ENCODE results near the gene ZNF716.
"Not testable (repeated sequence)": the region's sequence is repeated elsewhere in the genome, so short reads cannot be mapped to it uniquely, and the experiment has no call there.

The ZNF716 gene

GRCh38 chr7:57449904-57450303 is at the start of gene ZNF716:
TSS of gene ZNF716 (plus strand) at chr7:57450177. CDS start at chr7:57450289, 112 bp downstream.
- DNase-seq = no peak

DNA sequence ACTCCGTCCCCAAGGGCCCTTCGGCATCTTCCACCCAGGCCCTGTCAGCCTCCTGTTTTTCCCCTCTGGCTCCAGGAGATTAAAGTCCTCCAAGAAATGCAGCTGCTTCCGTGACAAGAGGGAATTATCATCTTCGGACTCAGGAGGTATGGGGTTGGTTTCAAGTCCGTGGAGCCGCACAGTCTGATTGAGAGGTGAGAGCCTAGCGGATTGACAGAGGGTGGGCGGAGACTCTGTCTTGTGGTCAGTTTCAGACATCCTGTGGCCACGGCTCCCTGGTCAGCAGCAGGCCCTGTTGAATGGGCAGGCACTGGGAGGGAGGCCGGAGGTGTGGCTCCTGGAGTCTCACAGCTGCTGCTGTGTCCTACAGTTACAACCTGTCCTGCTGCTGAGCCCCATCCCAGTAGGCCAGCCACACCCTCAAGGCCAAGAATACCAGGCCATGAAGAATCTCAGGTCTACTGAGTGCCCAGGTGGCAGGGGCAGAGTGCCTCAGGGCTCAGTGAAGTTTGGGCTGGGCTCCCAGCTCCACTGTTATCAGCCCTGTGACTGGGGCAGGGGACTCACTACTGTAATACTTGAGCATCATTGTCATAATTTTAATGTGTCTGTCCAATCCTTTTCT is 49.3 kb upstream of the ZNF716 start:
- no peak for DNase-seq

GRCh38 chr7:57403051-57403450 is 46.9 kb upstream of the ZNF716 start:
- not testable (repeated sequence) for DNase-seq

GRCh38 chr7:57403601-57404342 is 46.2 kb upstream of the ZNF716 start:
- no peak for DNase-seq

- no peak for DNase-seq
Observed at GRCh38 chr7:57404343-57404966, 45.5 kb upstream of the ZNF716 start.

- no peak for DNase-seq
Observed at GRCh38 chr7:57404967-57405421, 45.0 kb upstream of the ZNF716 start.

- no peak for DNase-seq
Observed at GRCh38 chr7:57407125-57407524, 42.9 kb upstream of the ZNF716 start.

DNA sequence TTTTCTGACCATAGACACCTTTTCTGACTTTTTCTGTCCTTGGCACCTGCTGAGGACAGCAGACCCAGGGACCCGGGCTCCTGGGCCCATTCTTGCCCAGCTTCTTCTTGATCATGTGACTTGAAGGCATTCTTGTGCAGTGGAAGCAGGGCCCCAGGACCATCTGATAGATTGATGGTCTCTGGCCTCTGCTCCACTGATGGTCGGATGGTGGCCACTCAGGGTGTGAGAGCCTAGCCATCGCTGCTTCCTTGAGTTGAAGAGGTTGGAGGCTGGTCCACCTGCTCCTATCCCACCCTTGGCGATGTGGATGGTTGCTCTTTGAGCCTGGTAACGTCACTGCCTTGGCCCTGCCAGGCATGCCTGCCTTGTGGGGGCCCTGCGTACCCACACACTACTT is 37.8 kb upstream of the ZNF716 start:
- no peak for DNase-seq

GRCh38 chr7:57412618-57413017 is 37.4 kb upstream of the ZNF716 start:
- no peak for DNase-seq

DNA sequence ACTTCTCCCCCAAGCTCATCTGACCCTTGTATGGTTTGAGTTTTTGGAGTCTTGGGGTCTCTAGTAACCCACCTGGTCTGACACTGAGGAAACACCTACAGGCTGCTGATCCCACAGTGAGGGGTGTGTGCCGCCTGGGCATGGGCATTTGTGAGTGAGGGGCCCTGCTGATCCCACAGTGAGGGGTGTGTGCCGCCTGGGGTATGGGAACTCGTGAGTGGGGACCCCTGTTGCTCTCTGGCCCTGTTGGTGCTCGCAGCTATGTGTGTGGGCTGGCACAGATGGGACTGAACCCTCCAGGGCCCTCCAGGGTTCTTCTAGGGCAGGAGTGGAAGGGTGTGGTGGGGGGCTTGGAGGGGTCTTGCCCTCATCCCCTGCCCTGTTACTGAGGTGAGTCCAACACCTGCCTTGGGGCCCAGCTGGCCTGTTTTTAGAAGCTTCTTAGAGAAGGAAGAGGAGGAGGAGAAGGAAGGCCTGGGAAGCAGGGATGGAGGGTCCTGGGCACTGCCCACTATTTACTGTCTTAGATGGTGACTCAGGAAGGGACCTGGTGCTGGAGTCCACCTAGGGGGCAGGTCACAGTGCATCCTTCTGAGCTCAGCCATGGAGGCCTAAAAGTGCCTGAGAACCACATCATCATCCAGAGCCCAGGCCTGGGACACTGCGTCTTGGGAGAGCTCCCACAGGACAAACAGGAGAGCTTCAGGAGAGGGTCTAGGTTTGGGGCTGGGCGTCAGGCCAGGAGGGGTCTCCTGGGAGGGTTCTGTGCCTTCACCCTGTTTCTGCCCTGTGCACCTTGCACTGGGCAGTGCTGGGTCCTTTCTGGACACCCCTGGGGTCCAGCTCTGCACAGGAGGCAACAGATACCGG is 36.2 kb upstream of the ZNF716 start:
- no peak for DNase-seq

GRCh38 chr7:57414415-57414814 is 35.6 kb upstream of the ZNF716 start:
- no peak for DNase-seq

DNA sequence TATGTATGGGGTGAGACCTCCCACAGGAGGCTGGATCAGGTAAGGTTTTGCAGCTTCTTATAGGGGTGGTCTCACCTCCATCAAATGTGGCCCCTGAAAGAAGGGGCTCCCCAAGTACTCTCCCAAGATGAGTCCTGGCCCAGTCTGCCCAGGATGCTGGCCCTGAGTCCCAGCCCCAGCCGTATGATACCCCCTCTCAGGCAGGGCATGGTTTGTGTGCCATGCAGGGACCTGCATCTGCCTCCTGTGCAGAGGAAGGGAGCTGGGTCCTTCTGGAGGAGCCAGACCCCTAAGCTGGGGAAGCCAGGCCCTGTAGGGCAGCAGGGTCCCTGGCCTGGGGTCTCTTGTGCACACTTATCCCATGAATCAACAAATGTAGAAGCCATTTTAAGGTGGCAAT is 35.1 kb upstream of the ZNF716 start:
- no peak for DNase-seq

DNA sequence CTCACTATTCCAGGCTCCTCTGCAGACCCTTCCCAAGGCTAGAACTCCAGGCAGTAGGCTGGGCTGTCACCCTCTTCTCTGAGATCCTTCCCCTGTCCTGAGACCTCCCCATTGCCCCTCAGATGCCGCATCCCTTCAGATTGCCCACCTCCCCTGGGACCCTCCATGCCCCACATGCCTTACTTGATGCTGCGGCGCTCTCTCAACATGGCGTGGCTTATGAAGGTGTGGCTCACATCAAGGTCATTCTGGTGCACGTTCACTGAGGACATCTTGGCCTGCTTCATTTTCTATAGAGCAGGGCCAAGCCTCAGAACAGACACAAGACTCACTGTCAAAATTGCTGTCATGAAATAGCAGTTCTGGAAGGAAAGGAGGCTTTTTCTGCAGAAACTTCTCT is 34.7 kb upstream of the ZNF716 start:
- no peak for DNase-seq

DNA sequence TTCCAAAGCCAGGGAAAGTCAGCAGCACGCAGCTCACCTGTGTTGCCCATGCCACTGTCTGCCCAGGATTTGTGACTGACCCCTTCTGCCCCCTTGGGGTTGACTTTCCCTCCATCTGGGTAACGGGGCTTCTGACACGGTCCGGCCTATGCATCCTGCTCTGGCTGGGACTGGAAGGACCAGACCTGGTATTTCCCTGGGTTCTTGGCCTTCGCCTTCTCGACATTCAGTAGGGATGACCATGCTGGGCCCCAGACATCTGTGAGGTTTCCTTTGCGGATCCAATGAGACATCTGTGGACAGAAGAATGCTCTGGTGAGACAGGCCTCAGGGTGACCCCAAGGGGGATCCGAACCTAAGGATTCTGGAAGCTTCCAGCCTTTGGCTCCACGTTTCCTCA is 34.2 kb upstream of the ZNF716 start:
- DNase-seq = no peak

DNA sequence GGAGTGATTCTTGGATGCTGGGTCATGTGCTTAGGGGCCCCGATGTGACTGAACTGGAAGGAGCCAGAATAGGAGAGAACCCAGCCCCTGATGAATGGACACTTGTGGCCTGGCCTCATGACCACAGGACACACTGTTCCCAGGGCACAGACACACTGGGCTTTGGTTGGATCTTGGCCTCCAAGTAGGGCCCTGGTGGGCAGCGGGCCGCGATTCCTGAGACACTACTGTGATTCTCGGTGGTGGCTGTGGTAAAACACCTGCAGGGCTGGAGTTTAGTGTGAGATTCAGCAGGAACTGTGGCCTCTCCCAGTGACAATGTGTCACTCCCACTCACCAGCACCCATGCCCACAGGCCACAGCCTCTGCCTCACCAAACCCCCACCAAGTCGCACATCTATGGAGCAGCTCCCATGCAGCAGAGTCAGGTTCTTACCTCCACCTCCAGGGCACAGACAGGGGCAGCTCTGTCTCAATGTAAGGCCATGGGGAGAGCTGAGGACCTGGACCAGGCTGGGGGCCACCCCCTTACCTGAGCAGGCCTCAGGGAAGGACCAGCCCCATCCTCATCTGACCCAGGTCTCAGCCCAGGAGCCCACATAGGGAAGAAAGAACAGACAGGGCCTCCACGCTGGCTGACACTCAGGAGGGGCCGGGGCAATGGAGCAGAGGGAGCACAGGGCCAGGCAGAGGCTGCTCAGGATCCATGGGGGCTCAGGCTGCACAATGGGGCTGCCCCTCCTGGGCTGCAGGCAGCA is 33.2 kb upstream of the ZNF716 start:
- DNase-seq = no peak

GRCh38 chr7:57417736-57418135 is 32.2 kb upstream of the ZNF716 start:
- no peak for DNase-seq

DNA sequence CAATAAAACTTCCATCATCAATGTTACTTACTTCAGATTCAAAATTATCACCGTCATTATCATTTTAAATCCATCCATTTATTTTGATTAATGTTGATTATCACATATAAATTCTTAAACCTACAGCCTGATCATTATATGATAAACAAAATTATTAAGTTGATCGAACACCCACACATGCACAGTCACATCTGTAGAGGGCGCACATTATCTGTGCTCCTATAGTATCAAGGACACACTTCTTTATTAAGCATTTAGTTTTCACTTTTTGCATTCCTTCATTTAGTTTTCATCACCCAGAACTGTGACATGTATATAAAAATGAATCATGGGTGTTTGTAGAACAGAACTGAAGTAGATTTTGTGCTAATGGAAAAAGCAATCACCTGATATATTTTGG is 26.2 kb upstream of the ZNF716 start:
- DNase-seq = no peak

GRCh38 chr7:57424515-57425238 is 25.3 kb upstream of the ZNF716 start:
- DNase-seq = no peak

- DNase-seq = no peak
Observed at GRCh38 chr7:57425239-57425944, 24.6 kb upstream of the ZNF716 start.

GRCh38 chr7:57425969-57426628 is 23.9 kb upstream of the ZNF716 start:
- DNase-seq = no peak

DNA sequence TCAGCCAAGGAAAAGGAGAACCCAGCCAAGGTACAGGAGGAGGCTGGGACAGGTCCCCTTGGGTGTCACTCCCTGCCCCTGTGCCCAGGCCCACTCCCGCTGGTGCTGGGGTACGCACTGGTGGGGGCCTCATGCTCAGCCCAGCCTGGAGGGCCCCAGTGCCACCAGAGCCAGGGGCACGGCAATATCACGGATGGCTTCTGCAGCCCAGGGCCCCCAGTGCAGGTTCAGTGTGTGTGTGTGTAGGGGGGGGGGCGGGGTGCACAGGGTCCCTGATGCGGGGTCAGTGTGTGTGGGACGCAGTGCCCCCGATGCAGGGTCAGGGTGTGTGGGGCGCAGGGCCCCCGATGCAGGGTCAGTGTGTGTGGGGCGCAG is 23.4 kb upstream of the ZNF716 start:
- DNase-seq = no peak
